ENCODE measurements around the gene RORC.

Gene RORC

DNA sequence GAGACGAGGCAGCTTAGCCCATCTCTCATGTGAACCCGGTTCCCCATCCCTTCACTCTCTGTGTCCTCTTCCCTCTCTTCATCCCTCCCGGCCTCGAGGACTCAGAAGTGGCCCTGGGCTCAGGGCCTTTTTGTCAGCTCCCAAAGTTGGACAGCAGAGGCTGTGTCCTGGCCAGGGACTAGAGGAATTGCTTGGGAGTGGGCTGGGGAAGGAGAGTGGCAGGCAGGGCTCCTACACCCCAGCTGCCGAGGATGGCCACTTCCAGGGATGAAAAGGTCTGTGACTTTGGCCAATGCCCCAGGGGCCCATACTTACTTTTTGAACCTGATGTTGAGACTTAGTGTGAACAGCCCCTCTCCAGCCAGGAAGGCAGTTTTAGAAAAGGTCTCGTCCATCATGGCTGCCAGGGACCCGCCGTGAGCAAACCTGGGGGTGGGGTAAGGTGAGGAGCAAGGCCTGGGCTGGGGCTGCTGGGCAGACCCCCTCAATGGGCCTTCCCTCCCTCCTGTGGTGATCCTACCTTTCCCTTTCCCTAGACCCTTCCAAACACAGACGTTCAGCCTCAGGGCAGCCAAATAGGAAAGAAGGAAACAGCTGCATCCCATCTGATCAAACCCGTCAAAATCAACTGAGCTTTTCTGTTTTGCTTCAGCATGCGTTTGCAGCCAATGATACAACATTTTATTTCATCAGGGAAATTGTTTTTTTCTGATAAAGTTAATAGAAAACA, 16.4 kb upstream of the RORC start:
- no peak for DNase-seq

DNA sequence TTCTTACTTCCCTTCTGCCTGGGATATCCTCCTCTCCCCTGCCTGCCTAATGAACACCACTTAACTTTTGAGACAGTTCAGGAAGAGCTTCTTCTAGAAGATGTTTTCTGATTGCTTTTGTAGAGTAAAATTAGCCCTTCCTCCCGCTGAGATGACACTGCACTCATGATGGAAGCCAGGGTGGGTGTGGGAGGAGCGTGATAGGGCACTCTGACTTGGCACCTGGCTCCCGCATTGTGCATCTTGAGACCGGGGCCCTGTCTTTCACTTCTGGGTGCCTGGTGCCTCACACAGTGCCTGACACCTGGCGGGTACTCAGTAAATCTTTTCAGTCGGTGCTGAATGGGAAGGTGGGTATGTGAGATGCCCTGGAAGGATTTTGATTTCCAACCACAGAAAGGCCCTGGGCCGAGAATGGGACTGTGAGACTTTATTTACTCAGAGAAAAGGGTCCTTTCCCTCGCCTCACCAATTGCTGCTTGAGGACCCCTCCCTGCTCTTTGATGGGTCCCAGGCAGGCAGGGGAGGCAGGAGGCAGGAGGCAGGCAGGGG, 15.2 kb upstream of the RORC start:
- DNase-seq = no peak

DNA sequence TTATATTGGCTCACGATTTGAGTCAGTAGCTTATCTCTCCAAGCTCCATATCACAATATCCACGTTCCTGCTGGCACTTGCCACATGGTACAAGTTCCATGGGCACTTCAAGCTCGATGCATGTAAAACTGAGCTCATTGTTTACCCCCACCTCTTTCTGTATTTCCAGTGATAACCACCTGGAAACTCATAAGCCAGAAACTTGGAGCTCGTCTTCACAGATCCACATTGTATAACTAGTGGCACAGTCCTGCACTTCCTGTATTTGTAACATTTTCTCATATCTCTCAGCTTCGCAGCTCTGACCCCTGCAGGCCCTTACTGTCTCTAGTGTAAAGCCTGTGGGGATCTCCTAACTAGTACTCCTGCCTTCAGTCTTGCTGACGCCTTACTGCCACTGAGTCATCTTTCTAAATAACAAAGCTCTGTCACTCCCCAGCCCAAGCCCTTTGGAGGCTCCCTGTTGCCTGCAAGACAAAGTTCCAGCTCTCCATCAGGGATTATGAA, 14.5 kb upstream of the RORC start:
- no peak for DNase-seq

DNA sequence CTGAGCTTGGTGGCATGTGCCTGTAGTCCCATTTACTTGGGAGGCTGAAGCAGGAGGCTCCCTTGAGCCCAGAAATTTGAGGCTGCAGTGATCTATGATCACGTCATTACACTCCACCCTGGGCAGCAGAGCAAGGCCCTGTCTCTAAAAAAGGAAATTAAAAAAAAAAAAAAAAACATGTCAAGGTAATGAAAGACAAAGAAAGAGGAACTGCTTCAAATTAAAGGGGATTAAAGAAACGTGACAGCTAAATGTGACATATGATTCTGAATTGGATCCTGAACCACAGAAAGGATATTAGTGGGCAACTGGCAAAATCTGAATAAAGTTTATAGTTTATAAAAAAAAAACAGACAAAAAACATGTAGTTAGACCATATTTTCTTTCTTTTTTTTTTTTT, 11.8 kb upstream of the RORC start:
- no peak for DNase-seq

DNA sequence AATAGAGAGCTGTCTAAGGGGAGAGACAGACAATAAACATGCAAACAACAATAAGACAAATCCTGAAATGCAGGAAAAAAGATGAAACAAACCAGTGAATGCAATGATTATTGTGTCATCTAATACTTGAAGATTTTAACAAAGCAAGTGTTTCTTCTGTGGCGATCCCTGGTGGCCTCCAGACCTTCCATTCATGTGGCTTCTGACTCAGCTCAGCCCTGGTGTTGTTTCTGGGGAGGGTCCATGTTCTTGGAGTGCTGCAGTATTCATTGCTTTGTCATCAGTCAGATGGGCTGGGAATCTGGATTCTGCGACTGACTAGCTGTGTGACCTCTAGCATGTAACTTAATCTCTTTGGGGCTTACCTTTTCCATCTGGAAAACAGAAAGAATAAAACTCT, 9.5 kb upstream of the RORC start:
- no peak for DNase-seq

DNA sequence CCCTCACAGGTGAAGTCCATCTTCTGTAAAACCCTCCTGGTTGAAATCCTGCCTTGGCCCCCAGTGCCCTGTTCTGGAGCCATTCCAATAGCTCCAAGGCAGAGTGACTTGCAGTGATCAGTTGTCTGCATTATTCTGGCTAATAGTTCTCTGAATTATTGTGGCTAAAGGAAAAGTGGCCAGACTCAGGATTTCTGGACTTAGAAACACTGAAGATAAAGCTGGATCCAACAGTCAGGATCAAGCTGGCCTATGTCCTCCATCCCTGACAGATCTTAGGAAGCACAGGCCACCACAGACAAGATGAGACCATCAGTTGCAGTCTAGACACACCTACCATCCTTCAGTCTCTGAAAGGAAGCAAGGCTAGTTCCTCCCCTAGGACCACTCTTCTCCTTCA, 8.8 kb upstream of the RORC start:
- no peak for DNase-seq

DNA sequence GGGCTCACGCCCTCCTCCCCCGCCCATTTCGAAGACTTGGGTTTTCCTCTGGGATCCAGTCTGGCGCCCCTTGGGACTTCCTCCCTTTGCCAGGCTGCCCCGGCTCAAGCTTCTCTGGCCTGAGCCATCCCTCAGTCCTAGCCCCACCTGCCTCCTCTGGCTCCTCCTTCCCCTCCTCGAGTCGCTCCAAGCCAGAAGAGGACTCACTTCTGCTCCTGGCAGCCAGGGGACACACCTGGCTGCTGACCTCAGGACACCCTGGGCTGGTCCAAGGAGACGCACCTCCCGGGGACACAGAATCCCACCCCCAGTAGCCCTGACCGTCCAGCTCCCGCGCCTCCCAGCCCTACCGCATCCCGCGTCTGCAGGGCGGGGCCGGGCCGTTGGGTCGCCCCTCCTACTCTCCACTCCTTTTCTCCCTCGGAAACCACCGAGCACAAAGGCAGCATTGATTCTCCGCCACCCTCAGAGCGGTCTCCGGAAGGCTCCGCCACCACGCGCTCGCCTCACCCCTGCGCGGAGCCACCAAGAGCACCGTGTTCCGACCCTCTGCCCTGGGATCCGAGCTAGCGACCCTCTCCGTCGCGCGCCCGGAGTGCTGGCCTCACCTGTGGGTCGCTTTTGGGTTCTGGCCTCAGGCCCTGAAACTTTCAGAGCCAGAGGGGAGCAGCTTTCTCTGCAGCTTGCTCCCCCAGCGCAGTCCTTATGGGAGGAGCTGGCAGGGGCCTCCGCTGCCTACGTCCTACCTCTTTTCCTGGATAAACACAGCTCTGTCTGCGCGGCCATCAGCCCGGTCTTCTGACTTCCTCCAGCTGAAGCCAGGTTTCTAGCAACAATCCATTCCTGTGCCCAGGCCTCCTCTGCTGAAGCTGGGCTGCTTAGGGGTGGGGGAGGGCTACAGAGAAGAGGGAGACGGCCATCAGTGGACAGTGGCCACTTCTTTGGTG, 8.1 kb upstream of the RORC start, which contains the start of gene C2CD4D:
Gene C2CD4D, minus strand, starts transcription at position 364 of the 947 bp plus-strand sequence. CDS start 831 bp downstream, outside the sequence.
- peak; percentile 66 to 84 for DNase-seq

DNA sequence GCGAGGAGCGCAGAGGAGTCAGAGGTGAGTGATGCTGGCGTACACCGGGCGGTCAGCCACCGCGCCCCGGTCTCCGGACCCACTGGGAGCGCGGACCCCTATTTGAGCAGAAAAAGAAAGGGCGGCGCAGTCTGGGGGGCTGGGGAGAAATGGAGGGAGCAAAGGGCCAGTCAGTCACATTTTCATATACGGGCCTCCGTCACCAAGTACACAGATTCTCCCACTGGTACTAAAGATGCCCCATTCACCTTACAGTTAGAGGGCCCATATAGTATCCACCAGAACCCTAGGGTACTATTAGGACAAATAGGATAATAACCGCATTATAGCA, 7.4 kb upstream of the RORC start:
- DNase-seq = no peak

DNA sequence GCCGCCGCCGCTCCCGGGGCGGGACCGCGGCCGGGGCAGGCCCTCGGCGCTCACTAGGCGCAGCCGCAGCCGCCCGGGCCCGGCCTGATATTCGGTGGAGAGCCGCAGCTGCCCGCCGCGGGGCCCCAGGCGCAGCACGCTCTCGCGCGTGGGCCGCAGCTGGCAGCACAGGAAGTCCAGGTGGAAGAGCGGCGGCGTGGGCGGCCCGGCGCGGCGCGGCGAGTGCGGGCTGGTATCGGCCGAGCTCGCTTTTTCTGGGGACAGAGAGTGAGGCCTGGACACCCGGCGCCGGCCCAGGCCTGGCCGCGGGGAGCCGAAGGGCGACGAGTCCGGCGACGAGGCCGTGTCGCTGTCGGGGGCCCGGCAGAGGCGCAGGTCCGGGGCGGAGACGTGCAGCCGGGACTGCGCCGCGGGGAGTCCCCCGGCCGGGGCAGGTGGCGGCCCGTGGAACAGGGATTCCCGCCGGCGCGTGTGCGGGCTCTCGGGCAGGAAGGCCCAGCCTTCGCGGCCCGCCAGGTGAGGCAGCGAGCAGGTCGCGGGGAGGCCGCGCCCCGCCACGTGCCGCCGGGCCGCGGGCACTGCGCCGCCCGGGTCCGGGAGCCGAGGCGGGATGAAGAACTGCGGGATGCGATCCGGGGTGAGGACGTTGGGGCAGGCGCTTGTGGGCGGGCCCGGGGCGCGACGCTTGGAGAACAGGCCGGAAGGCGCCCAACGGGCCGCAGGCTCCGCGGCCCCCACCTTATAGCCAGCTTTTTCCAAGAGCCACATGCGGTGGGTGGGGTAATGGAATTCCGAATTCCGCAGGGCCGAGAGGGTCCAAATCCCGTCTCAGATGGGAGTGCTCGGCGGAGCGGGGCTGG, 6.8 kb upstream of the RORC start:
- DNase-seq = peak in 1 of 2 donors; percentile 50

DNA sequence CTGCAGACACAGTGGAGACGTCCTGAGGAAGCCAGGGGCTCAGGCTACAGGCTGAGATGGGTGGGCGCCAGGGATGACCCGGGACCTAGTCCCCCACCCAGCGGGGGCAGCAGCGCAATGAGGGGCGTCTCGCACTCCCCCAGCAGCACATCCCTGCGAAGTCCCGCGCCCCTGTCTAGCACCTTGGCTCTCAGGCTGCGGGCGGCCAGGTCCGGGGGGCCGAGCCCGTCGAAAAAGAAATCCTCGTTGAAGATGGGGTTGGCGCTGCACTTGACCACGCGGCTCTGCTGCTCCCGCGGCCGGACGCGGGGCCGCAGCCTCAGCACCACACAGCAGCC, 6.3 kb upstream of the RORC start:
- no peak for DNase-seq

DNA sequence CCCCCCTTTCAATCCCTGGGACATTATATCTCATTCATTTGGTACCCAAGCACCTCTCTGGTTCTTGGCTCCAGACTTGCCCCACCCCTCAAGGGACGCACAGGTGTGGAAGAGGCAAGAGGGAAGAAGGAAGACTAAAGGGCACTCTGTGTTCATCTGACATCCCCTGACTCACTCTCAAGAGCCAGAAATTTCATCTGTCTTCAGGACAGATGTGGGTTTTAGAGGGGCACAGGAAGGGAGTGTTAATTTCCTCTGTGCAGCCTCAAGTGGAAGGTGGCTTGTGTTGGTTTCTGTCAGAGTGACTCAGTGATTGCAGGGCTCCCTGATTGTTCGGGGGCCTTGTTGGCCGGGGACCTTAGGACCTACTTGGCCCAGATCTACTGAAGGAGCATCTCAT, 5.6 kb upstream of the RORC start:
- peak in 1 of 2 donors; percentile 45 for DNase-seq

DNA sequence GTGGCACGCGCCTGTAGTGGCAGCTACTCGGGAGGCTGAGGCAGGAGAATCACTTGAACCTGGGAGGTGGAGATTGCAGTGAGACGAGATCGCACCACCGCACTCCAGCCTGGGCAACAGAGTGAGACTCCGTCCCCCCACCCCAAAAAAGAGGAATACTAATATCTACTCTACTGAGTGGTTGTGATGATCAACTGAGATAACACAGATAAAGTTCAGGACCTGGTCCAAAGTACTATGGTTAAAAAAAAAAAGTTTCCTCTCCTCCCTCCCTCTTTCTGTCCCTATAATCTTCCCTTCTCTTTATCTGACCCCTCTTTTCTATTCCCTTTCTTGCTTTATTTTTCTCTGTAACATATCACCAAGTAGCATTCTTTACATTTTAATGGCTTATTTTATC, 4.0 kb upstream of the RORC start:
- DNase-seq = no peak

DNA sequence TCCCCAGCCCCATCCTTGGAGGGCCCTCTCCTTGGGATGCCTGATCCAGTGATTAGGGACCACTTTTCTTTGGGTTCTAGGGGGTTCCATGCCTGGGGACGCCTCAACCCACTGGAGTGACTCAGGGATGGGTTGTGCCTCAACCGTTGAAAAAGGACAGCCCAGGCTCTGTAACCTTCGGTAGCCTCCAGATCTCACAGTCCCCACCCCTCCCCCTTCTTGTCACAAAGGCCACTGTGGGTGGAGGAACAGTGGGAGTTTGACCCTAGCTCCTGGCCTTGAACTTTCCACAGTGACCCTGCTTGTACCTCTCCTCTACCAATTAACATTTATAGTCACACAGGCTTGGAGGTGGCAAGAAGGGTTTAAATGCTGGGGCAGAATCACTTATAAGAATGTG, 2.6 kb upstream of the RORC start:
- DNase-seq = no peak

DNA sequence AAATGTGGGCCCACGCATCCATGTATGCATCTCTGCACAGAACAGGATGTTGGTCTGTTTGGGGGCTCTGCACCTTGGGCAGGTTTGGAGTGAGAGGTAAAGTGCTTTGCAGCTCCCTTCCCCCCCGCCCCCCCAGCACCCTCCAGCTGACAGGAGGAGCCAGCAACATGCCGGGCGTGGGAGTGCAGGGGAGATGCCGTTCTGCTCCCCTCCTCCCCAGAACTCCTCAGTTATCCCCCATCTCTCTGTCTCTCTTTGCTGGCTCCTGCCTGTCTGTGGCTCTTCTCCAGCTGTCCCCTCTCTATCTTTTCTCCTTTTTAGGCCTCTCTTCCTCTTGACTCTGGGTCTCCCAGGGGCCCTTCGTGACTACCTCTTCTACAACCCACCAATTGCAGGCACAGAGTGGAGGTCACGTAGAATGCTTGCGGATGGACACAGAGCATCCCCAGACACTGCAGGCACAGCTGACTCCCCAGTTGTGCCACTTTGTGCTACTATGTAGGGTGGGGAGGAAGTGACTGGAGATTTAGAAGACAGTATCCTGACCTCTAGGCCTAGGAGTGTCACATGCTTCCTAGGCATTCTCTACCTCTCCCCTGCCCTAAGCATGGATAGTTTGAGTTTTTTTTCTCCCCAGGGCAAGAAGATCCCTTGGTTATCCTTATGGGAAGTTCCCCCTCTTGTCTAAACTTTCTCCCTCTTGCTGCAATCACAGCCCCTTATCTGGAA, 1.7 kb upstream of the RORC start:
- DNase-seq = no peak

DNA sequence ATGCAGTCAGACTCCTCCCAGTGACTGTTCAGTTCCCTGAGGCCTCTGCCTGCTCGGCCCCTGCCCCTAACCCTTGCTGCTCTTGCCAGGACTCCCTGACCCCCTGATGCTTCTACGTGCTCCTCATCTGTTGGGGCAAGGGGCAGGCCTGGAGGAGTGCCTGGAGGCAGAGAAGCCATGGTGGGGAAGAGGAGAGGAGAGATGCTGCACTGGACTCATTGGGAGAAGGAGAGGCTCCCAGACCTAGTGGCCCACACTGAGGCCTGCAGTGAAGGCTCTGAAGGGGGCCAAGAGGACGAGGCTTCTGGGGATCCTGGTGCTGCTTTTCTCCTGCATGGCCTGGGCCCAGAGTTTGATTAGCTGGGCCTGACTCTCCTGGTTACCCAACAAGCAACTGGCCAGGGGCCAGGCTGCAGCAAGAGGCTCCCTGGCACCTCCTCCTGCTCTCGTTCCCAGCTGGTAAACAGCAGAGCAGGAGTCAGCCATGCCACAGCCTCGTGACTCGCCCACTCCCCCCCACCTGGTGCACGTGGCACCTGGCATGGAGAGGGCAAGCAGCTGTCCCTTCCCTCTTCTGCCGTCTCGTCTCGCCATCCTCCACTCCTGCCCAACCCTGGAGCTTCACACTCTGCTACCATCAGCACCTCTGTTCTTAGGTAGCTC, 847 bp upstream of the RORC start:
- no peak for DNase-seq

DNA sequence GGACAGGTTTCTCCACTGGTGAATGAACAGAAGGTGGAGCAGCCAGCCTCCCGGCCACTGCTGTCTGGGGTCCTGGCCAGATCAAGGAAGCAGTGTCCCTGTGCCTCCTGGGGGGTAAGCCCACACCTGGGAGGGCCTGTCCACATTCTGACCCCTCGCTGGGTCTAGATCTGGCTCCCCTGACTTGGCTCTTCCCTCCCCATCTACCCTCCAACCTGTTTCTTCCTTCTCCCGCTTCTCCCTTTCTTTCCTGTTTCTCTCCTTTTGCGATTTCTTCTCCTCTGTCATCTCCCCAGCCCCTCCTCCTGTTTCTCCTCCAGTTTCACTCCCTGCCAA, 378 bp downstream of the RORC start:
- no peak for DNase-seq

DNA sequence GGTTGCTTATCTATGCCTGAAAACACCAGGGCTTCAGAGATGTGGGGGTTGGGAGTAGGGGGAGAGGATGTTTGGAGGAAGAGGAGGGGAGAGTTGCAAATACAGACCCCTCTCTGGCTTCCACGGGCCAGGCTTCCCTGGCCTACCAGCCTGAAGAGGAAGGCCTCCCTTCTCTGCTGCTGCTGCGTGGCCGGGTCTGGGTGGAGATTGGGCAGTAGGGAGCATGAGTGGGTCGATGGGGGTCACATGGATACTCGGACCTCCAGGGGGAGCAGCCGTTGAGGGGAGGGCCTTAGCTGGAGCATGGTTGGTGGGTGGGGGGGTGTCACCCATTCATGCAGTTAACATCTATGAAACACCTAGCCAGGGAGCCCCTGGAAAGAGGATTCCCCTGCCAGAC, 1.5 kb downstream of the RORC start:
- DNase-seq = no peak

DNA sequence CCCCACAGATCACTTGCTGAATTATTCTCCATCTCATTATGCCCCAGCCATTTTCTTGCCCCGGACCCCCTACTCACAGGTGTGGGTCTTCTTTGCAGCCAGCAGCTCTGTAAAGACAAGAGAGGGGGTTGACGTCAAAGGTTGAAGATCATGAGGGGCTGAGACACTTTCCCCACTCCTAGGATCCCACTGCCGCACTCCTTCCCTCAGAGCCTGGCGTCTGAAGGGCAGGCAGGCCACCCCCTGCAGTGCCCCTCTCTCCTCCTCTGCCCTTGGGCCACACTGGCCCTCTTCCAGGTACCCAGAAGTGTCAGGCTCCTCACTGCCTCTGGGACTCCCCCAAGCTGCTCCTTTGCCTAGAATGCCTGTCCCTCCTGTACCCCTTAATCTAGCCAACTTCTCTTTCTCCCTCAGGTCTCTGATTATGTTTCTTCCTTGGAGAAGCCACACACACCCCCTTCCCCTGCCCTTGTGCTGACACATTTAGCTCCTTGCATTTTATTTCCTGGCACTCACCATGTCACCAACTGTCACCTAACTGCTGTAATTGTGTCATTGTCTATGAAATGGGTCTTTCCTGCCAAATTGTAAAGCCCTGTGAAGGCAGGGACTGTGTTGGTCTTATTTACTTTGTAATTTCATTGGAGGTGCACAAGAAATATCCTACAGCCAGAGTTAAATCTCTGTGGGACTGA, 2.1 kb downstream of the RORC start:
- DNase-seq = no peak

DNA sequence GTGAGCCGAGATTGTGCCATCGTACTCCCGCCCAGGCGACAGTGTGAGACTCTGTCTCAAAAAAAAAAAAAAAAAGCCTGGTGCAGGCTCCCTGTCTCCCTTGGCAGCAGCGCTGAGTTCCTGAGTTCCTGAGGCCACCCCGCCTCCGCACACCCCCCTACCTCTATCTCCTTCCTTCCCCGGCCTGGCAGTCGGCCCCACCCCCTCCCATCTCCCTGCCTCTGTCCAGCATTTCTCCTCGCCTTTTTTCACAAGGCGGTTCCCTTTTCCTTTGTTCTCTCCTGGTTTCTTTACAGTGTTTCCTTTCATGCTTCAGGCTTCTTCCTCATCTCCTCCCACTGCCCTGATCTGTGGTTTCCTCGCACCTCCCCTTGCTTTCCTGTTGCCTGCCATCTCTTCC, 2.7 kb downstream of the RORC start:
- no peak for DNase-seq

DNA sequence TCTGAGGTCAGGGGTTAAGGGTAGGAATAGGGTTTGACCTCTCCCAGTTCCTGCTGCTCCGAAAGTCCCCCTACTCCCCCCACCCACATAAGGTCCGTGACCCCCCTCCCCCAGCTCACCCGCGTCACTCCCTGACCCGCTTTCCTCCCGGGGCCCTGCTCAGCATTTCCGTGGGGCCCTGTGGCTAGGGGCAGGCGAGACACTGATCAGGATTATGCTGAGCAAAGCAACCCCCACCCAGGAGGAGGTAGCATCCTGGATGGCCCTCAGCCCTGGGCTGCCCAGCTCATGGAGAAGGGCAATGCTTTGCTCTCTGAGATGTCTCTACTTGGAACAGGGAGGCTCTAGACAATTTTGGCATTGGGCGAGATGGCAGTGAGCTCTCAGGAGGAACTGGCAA, 3.7 kb downstream of the RORC start:
- no peak for DNase-seq

All from CD4-positive, alpha-beta T cell treated with Interferon alpha-2 for 1 hour (primary cell).